ENCODE measurements around the gene CPT1C.

DNA sequence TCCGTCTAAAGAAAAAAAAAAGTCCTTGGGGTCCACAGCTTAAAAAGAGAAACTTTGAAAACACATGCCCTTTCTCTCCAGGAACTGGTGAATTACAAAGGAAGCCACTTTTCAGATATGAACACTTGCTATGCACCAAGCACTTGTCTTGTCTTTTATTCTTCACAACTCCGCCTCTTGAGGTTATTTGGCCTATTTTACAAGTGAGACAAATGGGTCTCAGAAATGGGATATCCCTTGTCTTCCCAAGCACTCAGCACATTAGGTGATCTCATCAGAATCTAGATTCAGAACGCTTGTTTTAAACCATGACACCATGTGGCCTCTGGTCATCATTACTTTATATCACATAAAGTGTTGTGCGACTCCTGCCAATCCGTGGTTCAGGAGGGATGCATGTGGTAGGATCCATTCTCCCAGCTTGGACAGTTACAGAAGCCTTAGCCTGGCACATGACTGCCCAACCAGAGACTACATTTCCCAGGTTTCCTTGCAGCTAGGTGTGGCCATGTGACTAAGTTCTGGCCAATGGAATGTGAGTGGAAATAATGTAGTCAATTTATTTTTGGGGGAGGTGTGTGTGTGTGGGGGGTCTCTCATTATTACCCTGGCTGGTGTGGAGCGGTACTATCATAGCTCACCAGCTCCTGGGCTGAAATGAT lies 58.3 kb downstream of the CPT1C start:
- TF ChIP-seq, protein P1, sequence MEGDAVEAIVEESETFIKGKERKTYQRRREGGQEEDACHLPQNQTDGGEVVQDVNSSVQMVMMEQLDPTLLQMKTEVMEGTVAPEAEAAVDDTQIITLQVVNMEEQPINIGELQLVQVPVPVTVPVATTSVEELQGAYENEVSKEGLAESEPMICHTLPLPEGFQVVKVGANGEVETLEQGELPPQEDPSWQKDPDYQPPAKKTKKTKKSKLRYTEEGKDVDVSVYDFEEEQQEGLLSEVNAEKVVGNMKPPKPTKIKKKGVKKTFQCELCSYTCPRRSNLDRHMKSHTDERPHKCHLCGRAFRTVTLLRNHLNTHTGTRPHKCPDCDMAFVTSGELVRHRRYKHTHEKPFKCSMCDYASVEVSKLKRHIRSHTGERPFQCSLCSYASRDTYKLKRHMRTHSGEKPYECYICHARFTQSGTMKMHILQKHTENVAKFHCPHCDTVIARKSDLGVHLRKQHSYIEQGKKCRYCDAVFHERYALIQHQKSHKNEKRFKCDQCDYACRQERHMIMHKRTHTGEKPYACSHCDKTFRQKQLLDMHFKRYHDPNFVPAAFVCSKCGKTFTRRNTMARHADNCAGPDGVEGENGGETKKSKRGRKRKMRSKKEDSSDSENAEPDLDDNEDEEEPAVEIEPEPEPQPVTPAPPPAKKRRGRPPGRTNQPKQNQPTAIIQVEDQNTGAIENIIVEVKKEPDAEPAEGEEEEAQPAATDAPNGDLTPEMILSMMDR (IDR thresholded peaks at IDR 0.05): no peak
- no peak for TF ChIP-seq POLR2A (IDR thresholded peaks at IDR 0.05)
